Uterus (tissue), 4 donors: ENCODE results near the gene PGLYRP4. TPM values are rescaled to one million over a fixed set of nuclear protein-coding genes. Genes with fewer than 3 reads are reported as not detected.
"Not testable (repeated sequence)": the region's sequence is repeated elsewhere in the genome, so short reads cannot be mapped to it uniquely, and the experiment has no call there.

Experiments
- DNase-seq, 2 donors: peaks; one replicate each; pipeline ENCODE4 v3.0.0-alpha.2; 2019 to 2020
- H3K27ac ChIP-seq, 2 donors: fragments of 200-600 bp; sonication (generic); 1 replicate in 1 of 2; 2 replicates in 1 of 2; pipeline ENCODE4 v1.5.1; 2016 to 2018
- H3K27me3 ChIP-seq, 2 donors: fragments of 200-600 bp; sonication (generic); one replicate each; pipeline ENCODE4 v1.5.1; 2018 to 2019; ENCODE audit warnings: control low read depth in 1 of 2
- H3K36me3 ChIP-seq, 2 donors: fragments of 200-600 bp; sonication (generic); one replicate each; pipeline ENCODE4 v1.5.1; 2019; ENCODE audit warnings: control low read depth in 1 of 2
- H3K4me1 ChIP-seq, 2 donors: fragments of 200-600 bp; sonication (generic); one replicate each; pipeline ENCODE4 v1.5.1; 2018 to 2019; ENCODE audit warnings: control low read depth in 1 of 2
- H3K4me3 ChIP-seq, 2 donors: fragments of 200-600 bp; sonication (generic); 1 replicate in 1 of 2; 2 replicates in 1 of 2; pipeline ENCODE4 v1.5.1; 2018 to 2019; ENCODE audit warnings: mild to moderate bottlenecking in 1 of 2
- H3K9me3 ChIP-seq, 2 donors: fragments of 200-600 bp; sonication (generic); one replicate each; pipeline ENCODE4 v1.5.1; 2019; ENCODE audit warnings: control low read depth in 1 of 2
- POLR2A ChIP-seq, 2 donors: fragments of 450-650 bp; IDR thresholded peaks; one replicate each; pipeline ENCODE4 v1.6.1; 2016; ENCODE audit warnings: antibody characterized with exemption in 2 of 2, mild to moderate bottlenecking in 1 of 2, moderate library complexity in 1 of 2
- intact Hi-C: fragments of 100-400 bp; cut with DNase I; formaldehyde crosslinking; loops from one replicate; pipeline ENCODE4 v1.15.1; 2023; ENCODE audit warnings: low total_unique reads
- total RNA-seq, 4 donors: library from RNA; depleted of rRNA in 3 of 4; stranded (reverse); fragments of >200 nt in 3 of 4; gene quantifications; one replicate each; pipeline versions ENCODE4 v1.1.0 to v1.2.4, GENCODE V29; 2014 to 2023
- TF ChIP-seq, protein P1 (sequence below), 4 experiments: fragments of 200-600 bp in 2 of 4; fragments of 450-650 bp in 2 of 4; sonication (generic) in 2 of 4; IDR thresholded peaks; one replicate each; pipeline ENCODE4 v1.5.1; 2016 to 2019; ENCODE audit warnings: antibody characterized with exemption in 4 of 4, mild to moderate bottlenecking in 2 of 4, moderate library complexity in 1 of 4
- donor health status: DM: yes; HTN: yes; CAD: no.

PGLYRP4 gene
- total RNA-seq, 4 donors from 2014 or later: not detected

DNA sequence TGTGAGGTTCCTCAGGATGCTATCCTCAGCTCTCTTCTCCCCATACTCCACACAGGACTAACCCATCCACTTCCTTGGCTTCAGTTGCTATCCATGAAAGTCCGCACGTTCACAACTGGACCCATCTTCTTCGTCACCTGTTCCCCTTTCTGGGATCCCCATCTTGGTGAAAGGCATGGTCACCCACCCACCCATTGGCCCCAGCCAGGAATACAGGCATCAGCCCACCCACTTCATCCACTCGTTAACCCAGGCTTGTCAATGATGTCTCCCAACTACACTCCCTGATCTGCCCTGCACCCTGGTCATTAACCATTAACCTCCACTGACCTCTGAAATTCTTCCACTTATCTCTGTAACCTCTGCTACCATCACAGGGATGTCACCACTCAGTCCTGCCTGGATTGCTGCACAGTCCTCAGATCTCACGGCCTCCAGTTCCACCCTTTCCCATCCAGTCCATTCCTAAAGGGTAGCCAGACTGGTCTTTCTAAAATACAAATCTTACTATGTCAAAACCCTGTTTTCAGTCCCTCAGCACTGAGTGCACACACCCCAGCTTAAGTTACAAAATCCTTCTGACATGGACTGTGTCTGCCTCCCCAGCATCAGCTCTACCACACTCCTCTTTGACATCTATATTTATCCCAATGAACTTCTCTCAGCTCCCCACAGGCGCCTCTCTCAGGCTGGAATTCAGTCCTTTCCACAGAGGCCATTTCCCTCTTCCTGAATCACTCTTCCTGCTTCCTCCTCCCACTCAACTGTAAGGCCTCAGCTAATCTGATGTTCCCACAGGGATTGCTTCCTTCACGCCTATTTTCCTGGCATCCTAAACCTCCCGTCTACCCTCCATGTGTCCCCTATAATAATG lies 10.4 kb downstream of the PGLYRP4 start:
- Histone ChIP-seq H3K4me3 (no peak overlapping the region), H3K27me3 (no peaks in the 10 kb centered on the region), H3K4me1 (no peaks in the 10 kb centered on the region), H3K27ac (no peak overlapping the region), H3K9me3 (no peaks in the 10 kb centered on the region), H3K36me3 (no peaks in the 10 kb centered on the region)
- DNase-seq: no peak
- TF ChIP-seq, protein P1, sequence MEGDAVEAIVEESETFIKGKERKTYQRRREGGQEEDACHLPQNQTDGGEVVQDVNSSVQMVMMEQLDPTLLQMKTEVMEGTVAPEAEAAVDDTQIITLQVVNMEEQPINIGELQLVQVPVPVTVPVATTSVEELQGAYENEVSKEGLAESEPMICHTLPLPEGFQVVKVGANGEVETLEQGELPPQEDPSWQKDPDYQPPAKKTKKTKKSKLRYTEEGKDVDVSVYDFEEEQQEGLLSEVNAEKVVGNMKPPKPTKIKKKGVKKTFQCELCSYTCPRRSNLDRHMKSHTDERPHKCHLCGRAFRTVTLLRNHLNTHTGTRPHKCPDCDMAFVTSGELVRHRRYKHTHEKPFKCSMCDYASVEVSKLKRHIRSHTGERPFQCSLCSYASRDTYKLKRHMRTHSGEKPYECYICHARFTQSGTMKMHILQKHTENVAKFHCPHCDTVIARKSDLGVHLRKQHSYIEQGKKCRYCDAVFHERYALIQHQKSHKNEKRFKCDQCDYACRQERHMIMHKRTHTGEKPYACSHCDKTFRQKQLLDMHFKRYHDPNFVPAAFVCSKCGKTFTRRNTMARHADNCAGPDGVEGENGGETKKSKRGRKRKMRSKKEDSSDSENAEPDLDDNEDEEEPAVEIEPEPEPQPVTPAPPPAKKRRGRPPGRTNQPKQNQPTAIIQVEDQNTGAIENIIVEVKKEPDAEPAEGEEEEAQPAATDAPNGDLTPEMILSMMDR (IDR thresholded peaks at IDR 0.05): no peak
- TF ChIP-seq POLR2A (IDR thresholded peaks at IDR 0.05): no peak
- intact Hi-C loops: no loop called here

DNA sequence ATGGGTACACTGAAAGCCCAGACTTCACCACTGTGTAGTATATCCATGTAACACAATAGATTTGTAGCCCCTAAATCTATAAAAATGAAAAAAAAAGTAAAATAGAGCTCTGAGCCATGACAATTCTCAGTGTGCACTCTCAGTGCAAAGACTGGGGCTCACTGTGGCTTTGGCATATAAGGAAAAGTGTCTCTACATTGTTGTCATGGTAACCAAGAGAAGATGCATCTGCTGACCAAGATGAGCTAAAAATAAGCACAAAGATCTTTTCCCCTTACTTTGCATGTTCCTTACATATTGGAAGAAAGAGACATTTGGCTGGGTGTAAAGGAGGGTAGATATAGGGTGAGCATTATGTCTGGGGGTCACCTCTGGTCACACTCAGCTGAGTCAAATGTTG lies 12.0 kb downstream of the PGLYRP4 start:
- no peaks in the 10 kb centered on the region for H3K27me3 ChIP-seq
- intact Hi-C loops: no loop called here

DNA sequence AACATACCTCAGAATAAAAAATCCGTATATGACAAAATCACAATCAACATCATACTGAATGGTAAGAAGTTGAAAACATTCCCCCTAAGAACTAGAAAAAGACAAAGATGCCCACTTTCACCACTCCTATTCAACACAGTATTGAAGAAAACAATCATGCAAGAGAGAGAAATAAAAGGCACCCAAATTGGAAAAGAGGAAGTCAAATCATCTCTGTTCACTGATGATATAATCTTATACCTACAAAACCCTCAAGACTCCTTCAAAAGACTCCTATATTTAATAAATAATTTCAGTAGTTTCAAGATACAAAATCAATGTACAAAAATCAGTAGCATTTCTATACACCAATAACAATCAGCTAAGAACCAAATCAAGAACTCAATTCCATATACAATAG lies 14.7 kb downstream of the PGLYRP4 start:
- Histone ChIP-seq H3K4me3 (no peak overlapping the region), H3K4me1 (no peaks in the 10 kb centered on the region), H3K27me3 (no peaks in the 10 kb centered on the region), H3K9me3 (no peaks in the 10 kb centered on the region), H3K27ac (no peak overlapping the region), H3K36me3 (no peaks in the 10 kb centered on the region)
- TF ChIP-seq, protein P1 (IDR thresholded peaks at IDR 0.05): no peak
- no peak for TF ChIP-seq POLR2A (IDR thresholded peaks at IDR 0.05)
- intact Hi-C loops: no loop called here
- no peak for DNase-seq

More for the DNA sequence above, 12.0 kb downstream of the PGLYRP4 start:
- H3K4me3 ChIP-seq: no peak overlapping the region
- TF ChIP-seq, protein P1 (IDR thresholded peaks at IDR 0.05): no peak
- no peak for TF ChIP-seq POLR2A (IDR thresholded peaks at IDR 0.05)
- no peaks in the 10 kb centered on the region for H3K36me3 ChIP-seq
- H3K9me3 ChIP-seq: no peaks in the 10 kb centered on the region
- no peak for DNase-seq
- no peak overlapping the region for H3K27ac ChIP-seq
- no peaks in the 10 kb centered on the region for H3K4me1 ChIP-seq

DNA sequence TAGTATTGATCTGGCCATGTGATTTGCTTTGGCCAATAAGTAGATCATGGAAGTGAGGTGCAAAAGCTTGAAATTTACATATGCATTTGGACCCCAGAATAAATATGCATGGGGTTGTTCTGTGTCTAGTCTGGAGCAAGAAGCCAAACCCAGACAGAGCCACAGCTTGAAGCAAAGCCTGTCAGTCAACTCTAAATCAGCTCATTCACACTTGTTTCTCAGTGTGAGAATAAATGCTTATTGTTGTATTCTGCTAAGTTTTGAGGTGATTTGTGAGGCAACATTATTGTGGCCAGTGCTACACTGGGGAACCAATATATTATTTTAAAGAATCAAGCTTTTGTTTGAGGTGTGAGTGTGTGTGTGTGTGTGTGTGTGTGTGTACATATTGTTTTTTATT lies 23.7 kb downstream of the PGLYRP4 start:
- Histone ChIP-seq H3K9me3 (no peaks in the 10 kb centered on the region), H3K4me1 (no peaks in the 10 kb centered on the region), H3K27me3 (no peaks in the 10 kb centered on the region), H3K36me3 (no peaks in the 10 kb centered on the region), H3K27ac (no peak overlapping the region), H3K4me3 (no peak overlapping the region)
- intact Hi-C loops: no loop called here
- DNase-seq: no peak
- TF ChIP-seq POLR2A (IDR thresholded peaks at IDR 0.05): no peak
- TF ChIP-seq, protein P1 (IDR thresholded peaks at IDR 0.05): no peak

DNA sequence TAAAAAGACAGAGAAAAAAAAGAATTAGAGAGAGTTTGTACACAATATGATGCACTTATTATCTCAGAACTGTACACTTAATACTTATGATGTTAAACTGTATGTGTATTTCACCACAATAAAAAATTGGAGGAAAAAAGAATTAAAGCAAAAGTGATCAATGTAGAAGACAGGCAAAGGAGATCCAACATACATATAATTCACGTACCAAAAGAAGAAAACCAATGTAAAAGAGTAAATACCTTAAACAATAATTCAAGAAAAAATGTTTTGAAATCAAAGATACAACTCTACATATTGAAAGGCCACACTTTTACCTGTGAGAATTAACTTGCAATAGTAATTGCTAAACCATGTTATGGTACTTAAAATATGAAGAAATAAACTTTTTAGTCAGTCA lies 26.1 kb downstream of the PGLYRP4 start:
- no peak for DNase-seq
- Histone ChIP-seq H3K27ac (no peak overlapping the region), H3K27me3 (no peaks in the 10 kb centered on the region), H3K4me1 (no peaks in the 10 kb centered on the region), H3K9me3 (no peaks in the 10 kb centered on the region), H3K4me3 (no peak overlapping the region), H3K36me3 (no peaks in the 10 kb centered on the region)
- no peak for TF ChIP-seq POLR2A (IDR thresholded peaks at IDR 0.05)
- TF ChIP-seq, protein P1 (IDR thresholded peaks at IDR 0.05): no peak
- intact Hi-C loops: no loop called here

DNA sequence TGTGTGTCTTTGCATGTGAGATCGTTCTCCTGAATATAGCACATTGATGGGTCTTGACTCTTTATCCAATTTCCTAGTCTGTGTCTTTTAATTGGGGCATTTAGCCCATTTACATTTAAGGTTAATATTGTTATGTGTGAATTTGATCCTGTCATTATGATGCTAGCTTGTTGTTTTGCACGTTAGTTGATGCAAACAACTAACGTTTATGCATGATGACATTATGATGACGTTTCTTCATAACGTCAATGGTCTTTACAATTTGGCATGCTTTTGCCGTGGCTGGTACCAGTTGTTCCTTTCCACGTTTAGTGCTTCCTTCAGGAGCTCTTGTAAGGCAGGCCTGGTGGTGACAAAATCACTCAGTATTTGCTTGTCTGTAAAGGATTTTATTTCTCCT lies 30.5 kb downstream of the PGLYRP4 start:
- H3K4me1 ChIP-seq, H3K27ac ChIP-seq, H3K36me3 ChIP-seq, H3K27me3 ChIP-seq, intact Hi-C loops, H3K9me3 ChIP-seq, DNase-seq, H3K4me3 ChIP-seq: not testable (repeated sequence)

DNA sequence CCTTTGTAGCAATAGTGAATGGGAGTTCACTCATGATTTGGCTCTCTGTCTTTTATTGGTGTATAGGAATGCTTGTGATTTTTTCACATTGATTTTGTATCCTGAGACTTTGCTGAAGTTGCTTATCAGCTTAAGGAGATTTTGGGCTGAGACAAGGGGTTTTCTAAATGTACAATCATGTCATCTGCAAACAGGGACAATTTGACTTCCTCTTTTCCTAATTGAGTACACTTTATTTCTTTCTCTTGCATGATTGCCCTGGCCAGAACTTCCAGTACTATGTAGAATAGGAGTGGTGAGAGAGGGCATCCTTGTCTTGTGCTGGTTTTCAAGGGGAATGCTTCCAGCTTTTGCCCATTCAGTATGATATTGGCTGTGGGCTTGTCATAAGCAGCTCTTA lies 32.6 kb downstream of the PGLYRP4 start:
- intact Hi-C loops, H3K27me3 ChIP-seq, H3K4me3 ChIP-seq, DNase-seq, H3K4me1 ChIP-seq, H3K27ac ChIP-seq, H3K9me3 ChIP-seq, H3K36me3 ChIP-seq: not testable (repeated sequence)

DNA sequence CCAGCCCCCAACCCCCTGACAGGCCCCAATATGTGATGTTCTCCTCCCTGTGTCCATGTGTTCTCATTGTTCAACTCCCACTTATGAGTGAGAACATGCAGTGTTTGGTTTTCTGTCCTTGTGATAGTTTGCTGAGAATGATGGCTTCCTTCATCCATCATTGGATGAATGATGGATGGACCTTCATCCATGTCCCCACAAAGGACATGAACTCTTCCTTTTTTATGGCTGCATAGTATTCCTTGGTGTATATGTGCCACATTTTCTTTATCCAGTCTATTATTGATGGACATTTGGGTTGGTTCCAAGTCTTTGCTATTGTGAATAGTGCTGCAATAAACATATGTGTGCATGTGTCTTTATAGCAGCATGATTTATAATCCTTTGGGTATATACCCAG lies 34.3 kb downstream of the PGLYRP4 start:
- intact Hi-C loops, H3K4me3 ChIP-seq, H3K9me3 ChIP-seq, H3K27ac ChIP-seq, H3K4me1 ChIP-seq, H3K27me3 ChIP-seq, H3K36me3 ChIP-seq, DNase-seq: not testable (repeated sequence)
